ENCODE results near the gene USP32.
"Not testable (repeated sequence)": the region's sequence is repeated elsewhere in the genome, so short reads cannot be mapped to it uniquely, and the experiment has no call there.

DNA sequence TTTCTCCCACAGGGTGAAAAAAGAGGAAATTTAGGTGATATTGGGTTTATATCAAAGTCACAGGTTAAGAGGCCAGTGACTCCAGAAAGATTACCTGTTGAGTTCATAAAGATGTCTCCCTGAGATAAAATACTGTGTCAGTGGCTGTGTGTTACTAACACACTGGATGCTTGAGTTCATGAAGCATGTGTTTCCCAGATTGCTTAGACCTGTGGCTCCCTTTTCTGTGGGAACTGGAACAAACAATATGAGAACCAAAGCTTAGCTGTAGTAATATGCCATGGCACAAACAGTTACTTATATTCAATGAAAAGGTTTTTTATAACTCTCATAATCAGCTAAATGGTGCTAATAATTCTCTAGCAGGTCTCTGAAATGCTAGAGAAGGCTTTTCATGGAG, 180.7 kb downstream of the USP32 start:
- TF ChIP-seq CTCF (IDR thresholded peaks at IDR 0.05); POLR2AphosphoS5 (IDR thresholded peaks at IDR 0.05); EP300 (IDR thresholded peaks at IDR 0.05; ENCODE audit: low read depth); POLR2A (IDR thresholded peaks at IDR 0.05): not testable (repeated sequence)
